ENCODE results near the gene CNIH2. TPM values are rescaled to one million over a fixed set of nuclear protein-coding genes. Genes with fewer than 3 reads are reported as not detected.
"Not testable (repeated sequence)": the region's sequence is repeated elsewhere in the genome, so short reads cannot be mapped to it uniquely, and the experiment has no call there.

CNIH2 gene
- total and polyA plus RNA-seq, 2 of the 13 experiments (the other 11 are each of a cell fraction or from before 2014, with no cell fraction given), result 0.60 to 0.69 TPM

GRCh38 chr11:66277064-66277463 is 911 bp upstream of the CNIH2 start:
- H3K27me3 ChIP-seq (ENCODE audit: control insufficient read depth in 1 of 2, insufficient read depth in 2 of 2, low read length in 2 of 2); FAIRE-seq; H4K20me1 ChIP-seq (ENCODE audit: insufficient read depth, low read length); DNase-seq (ENCODE audit: low spot score); H3K4me2 ChIP-seq (ENCODE audit: low read depth, low read length); H3K9ac ChIP-seq (ENCODE audit: insufficient read depth, low read depth, low read length); ATAC-seq; in situ Hi-C loops (cut with HindIII; ENCODE audit: extremely low pct_ligation_motif_present, low pct_unique_long_range_greater_than_20kb); CTCF ChIA-PET (ENCODE audit: low intra/inter-chr PET ratio, low total read pairs); H2AFZ ChIP-seq (ENCODE audit: low read length); H3K79me2 ChIP-seq (ENCODE audit: insufficient read depth, low read length); H3K9me3 ChIP-seq (ENCODE audit: low read length); H3K27ac ChIP-seq (ENCODE audit: extremely low read length, insufficient read depth, low read length); H3K4me3 ChIP-seq (replicated peaks in 1 of 3; ENCODE audit: insufficient read depth in 1 of 3, low read depth in 2 of 3, low read length in 3 of 3); BruUV-seq (replicated peaks); intact Hi-C loops (cut with micrococcal nuclease; ENCODE audit: unreplicated experiment): not testable (repeated sequence)
- H3K36me3 ChIP-seq (replicated peaks in 1 of 2; ENCODE audit: control insufficient read depth in 1 of 2, insufficient read depth in 2 of 2, low read length in 2 of 2), result peaks cover 18 to 31% of the 10 kb centered on the region in 2 experiments
- WGBS (ENCODE audit: low lambda C conversion rate), result 91% methylated on average over 4 of the region's 4 CpGs
- POLR2A ChIA-PET, result interaction anchor here (0.9 to 1.1 kb wide), 2 partner anchors 8 to 12 kb away, joined by 5 read pairs; partner anchors contain the start of genes RAB1B and YIF1A
- peaks cover 33% of the 10 kb centered on the region for H3K4me1 ChIP-seq (ENCODE audit: insufficient read depth, low read length)

- Histone ChIP-seq H2AFZ (ENCODE audit: low read length) (no peak overlapping the region), H3K9me3 (ENCODE audit: low read length) (no peaks in the 10 kb centered on the region), H3K36me3 (replicated peaks in 1 of 2; ENCODE audit: control insufficient read depth in 1 of 2, insufficient read depth in 2 of 2, low read length in 2 of 2) (peaks cover 5 to 16% of the 10 kb centered on the region in 2 experiments; a peak in 4 of 5 replicates), H3K79me2 (ENCODE audit: insufficient read depth, low read length) (no peaks in the 10 kb centered on the region), H3K27ac (ENCODE audit: extremely low read length, insufficient read depth, low read length) (no peak overlapping the region), H3K4me3 (replicated peaks in 1 of 3; ENCODE audit: insufficient read depth in 1 of 3, low read depth in 2 of 3, low read length in 3 of 3) (peak overlapping the region in 1 of 3 experiments; percentile 16; a peak in 1 of 6 replicates), H3K27me3 (ENCODE audit: control insufficient read depth in 1 of 2, insufficient read depth in 2 of 2, low read length in 2 of 2) (peaks cover 3 to 9% of the 10 kb centered on the region in 2 experiments; a peak in 3 of 5 replicates), H3K4me2 (ENCODE audit: low read depth, low read length) (peak overlapping the region; percentile 61; the same call in 1 of the 2 replicates), H3K4me1 (ENCODE audit: insufficient read depth, low read length) (peaks cover 39% of the 10 kb centered on the region), H4K20me1 (ENCODE audit: insufficient read depth, low read length) (peaks cover 6% of the 10 kb centered on the region), H3K9ac (ENCODE audit: insufficient read depth, low read depth, low read length) (no peak overlapping the region)
- POLR2A ChIA-PET, result interaction anchor here (2.4 kb wide), 1 partner anchor 10 kb away, joined by 15 read pairs; the partner anchor contains the start of gene YIF1A
- intact Hi-C loops (cut with micrococcal nuclease; ENCODE audit: unreplicated experiment), result no loop called here
- 8% methylated on average over 14 of the region's 45 CpGs for WGBS (ENCODE audit: low lambda C conversion rate)
- TF ChIP-seq HNF4G (IDR thresholded peaks at IDR 0.05; ENCODE audit: borderline replicate concordance, low read depth, low read length), result peak; percentile 10; the same call in 1 of the 2 replicates
- no peak for TF ChIP-seq HNF4G (CRISPR knock-in tag; IDR thresholded peaks at IDR 0.05; ENCODE audit: borderline replicate concordance, low read depth)
- TF ChIP-seq IRF2 (CRISPR knock-in tag; IDR thresholded peaks at IDR 0.05), result no peak
- no peak for TF ChIP-seq NFIC (IDR thresholded peaks at IDR 0.05; ENCODE audit: low read length)
- TF ChIP-seq RFX3 (CRISPR knock-in tag; IDR thresholded peaks at IDR 0.05), result peak; percentile 48; the same call in 1 of the 2 replicates
- no peak for TF ChIP-seq ZNF136 (CRISPR knock-in tag; IDR thresholded peaks at IDR 0.05; ENCODE audit: low read depth)
- no peak for TF ChIP-seq SALL1 (CRISPR knock-in tag; IDR thresholded peaks at IDR 0.05)
- TF ChIP-seq RFX1 (IDR thresholded peaks at IDR 0.05), result peak; percentile 21; the same call in 1 of the 2 replicates
- TF ChIP-seq RFX5 (IDR thresholded peaks at IDR 0.05; ENCODE audit: low read depth, low read length), result peak; percentile 53; the same call in 1 of the 2 replicates
- TF ChIP-seq ZNF652 (CRISPR knock-in tag; IDR thresholded peaks at IDR 0.05; ENCODE audit: borderline replicate concordance, low read depth), result peak; percentile 80
- ATAC-seq, result no peak
- no peak for FAIRE-seq
- BruUV-seq (replicated peaks), result no TSS peak
- CTCF ChIA-PET (ENCODE audit: low intra/inter-chr PET ratio, low total read pairs), result no interaction called here
- in situ Hi-C loops (cut with HindIII; ENCODE audit: extremely low pct_ligation_motif_present, low pct_unique_long_range_greater_than_20kb), result no loop called here
- DNase-seq (ENCODE audit: low spot score), result no peak
Observed at GRCh38 chr11:66278363-66279091, 552 bp downstream of the CNIH2 start.

Measured in HepG2 (cell line).